NCI-H510A treated with DMSO at 0.1 percent for 48 hours (cell line): ENCODE results near the gene TPRA1.
"Not testable (repeated sequence)": the region's sequence is repeated elsewhere in the genome, so short reads cannot be mapped to it uniquely, and the experiment has no call there.

Experiments used
- DNase-seq: peaks from one replicate; lab custom pipeline; 2025; lab: John Stamatoyannopoulos, UW

The TPRA1 gene

GRCh38 chr3:127616836-127617605 lies 26.5 kb upstream of the TPRA1 start:
- DNase-seq = no peak

GRCh38 chr3:127615631-127616305 lies 25.2 kb upstream of the TPRA1 start:
- DNase-seq = no peak

DNA sequence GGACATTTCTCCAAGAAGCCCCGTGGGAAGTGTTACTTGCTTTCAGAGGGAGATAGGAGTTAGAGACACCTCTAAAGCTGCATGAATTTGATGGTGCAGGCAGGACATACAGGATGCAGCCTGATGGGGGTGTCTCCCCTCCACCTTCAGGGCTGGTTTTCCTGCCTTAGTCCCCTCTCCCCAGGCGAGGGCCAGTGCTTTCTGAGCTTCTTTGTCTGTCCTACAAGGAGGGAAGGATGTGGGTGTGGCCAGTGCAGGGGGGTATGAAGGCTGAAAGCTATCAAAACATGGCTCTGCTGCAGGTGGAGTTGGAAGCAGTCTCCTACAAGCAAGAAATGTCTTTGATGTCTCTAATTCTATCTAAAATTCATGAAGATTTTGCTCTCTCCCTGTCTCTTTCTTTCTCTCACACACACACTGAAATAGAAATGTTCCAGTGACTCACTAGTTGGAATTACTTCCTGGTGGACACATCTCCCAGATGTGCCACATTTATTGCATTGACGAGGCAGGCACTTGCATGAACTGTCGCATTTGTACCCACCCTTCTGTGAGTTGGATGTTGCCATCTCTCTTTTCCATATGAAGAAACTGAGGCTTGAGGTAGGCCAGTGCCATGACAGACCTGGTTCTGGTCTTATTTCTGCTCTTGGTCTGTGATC lies 24.5 kb upstream of the TPRA1 start:
- no peak for DNase-seq

GRCh38 chr3:127613406-127613805 lies 22.9 kb upstream of the TPRA1 start:
- DNase-seq = no peak

DNA sequence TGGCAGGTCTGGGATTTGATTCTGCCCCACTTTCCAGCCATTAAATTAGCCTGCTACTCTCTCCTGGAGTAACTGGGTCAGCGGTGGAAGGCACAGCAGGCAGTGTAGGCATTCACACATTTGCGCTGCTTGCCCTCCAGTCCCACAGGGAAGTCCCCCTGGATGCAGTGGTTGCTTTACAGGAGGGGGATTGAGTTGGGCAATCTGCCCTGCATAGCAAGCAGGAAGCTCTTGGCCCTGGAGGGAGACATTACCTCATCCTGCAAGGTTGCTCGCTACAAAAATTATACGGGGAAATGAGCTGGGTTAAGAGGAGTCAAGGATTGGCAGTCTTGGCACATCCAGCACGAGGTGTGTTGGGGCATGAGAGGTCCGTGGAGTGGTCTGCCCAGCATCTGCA lies 22.4 kb upstream of the TPRA1 start:
- no peak for DNase-seq

- no peak for DNase-seq
Measured at GRCh38 chr3:127611251-127611650, 20.7 kb upstream of the TPRA1 start.

GRCh38 chr3:127610105-127610504 lies 19.6 kb upstream of the TPRA1 start:
- DNase-seq = no peak

- no peak for DNase-seq
Measured at GRCh38 chr3:127608362-127608718, 17.8 kb upstream of the TPRA1 start.

DNA sequence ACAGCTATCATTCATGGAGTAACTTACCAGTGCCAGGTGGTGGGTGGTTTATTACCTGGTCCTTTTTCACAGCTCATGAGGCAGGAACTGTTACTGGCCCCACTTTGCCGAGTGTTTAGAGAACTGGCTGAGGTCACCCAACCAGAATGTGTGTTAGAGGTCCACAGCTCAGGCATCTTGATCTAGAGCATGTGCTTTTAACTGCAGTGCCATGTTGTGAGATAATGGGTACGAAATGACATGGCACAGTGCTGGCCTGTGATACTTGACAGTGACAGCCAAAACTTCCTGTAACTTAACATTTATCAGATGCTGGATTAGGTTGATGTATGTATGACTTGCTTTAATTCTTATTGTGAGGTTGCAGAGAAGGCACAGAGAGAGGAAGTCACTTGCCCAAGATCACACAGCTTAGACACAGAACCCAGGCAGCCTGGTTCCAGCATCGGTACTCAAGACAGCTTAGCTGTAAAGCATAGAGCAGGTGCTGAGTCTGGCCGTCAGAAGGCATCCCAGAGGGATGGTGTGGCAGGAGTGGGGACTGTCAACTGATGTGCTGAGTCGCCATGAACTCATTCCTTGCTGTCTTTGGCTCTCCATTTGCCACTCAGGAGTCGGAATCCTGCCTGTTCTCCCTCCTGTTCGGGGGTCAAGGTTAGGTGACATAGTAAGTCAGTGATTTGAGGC lies 17.3 kb upstream of the TPRA1 start:
- no peak for DNase-seq

GRCh38 chr3:127606981-127607595 lies 16.6 kb upstream of the TPRA1 start:
- DNase-seq = no peak

DNA sequence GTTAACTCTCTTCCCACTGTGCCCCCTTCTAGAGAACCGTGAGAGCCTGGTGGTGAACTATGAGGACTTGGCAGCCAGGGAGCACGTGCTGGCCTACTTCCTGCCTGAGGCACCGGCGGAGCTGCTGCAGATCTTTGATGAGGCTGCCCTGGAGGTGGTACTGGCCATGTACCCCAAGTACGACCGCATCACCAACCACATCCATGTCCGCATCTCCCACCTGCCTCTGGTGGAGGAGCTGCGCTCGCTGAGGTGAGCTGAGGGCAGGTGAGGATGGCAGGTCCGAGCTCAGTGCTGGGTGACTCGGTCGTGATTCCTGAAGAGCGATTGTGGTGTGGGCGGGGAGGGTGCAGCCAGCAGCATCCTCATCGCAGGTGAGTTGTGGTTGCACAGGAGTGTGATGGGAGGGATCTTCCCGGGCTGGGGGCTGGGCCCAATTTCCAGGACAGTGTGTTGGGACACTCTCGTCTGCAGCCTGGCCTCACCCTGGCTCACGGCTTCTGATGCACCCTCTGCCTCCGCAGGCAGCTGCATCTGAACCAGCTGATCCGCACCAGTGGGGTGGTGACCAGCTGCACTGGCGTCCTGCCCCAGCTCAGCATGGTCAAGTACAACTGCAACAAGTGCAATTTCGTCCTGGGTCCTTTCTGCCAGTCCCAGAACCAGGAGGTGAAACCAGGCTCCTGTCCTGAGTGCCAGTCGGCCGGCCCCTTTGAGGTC lies 15.7 kb upstream of the TPRA1 start:
- DNase-seq = no peak

- DNase-seq = not testable (repeated sequence)
Measured at GRCh38 chr3:127605547-127605946, 15.0 kb upstream of the TPRA1 start.

DNA sequence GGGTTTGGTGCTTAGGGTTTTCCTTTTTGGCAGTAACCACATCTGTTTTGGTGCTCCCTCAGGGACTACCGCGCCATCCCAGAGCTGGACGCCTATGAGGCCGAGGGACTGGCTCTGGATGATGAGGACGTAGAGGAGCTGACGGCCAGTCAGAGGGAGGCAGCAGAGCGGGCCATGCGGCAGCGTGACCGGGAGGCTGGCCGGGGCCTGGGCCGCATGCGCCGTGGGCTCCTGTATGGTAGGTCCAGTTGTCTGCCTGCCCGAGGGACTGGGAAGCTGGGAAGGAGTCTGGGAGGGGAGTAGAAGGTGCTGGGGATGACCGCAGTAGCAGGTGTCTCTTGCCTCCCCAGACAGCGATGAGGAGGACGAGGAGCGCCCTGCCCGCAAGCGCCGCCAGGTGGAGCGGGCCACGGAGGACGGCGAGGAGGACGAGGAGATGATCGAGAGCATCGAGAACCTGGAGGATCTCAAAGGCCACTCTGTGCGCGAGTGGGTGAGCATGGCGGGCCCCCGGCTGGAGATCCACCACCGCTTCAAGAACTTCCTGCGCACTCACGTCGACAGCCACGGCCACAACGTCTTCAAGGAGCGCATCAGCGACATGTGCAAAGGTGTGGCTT lies 14.1 kb upstream of the TPRA1 start:
- no peak for DNase-seq

- no peak for DNase-seq
Measured at GRCh38 chr3:127604035-127604434, 13.5 kb upstream of the TPRA1 start.

- no peak for DNase-seq
Measured at GRCh38 chr3:127600749-127601456, 10.4 kb upstream of the TPRA1 start.

GRCh38 chr3:127598841-127599570 lies 8.5 kb upstream of the TPRA1 start:
- DNase-seq = no peak

DNA sequence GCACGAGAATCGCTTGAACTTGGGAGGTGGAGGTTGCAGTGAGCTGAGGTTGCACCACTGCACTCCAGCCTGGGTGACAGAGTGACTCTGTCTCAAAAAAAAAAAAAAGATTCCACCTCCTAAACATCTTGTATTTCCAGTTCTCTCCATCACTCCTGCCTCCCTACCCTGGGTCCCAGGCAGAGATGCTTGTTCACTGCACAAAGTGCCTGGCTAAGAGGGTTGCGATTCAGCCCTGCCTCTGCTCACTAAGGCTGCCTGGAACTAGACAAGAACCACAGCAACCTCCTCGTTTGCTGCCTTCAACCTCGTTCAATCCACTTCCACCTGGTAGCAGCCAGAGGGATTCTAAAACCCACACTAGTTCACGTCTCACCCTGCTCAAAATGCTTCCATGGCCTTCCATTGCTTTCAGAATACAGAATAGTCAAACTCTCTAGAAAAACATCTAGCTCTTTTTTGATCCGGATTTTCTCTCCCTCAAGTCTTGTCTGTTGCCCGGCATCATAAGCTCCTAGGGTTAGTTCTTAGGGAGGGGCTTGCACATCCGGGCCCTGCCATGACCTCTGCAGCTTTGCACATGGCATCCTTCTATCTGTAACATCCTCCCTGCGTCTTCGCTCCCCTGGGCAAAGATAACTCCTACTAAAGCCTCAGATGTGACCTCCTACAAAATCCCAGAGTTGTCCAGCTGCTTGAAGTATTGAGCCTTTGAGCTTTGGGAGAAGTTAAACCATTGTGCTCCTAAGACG lies 6.7 kb upstream of the TPRA1 start:
- DNase-seq = no peak

- no peak for DNase-seq
Measured at GRCh38 chr3:127595303-127595702, 4.8 kb upstream of the TPRA1 start.

- no peak for DNase-seq
Measured at GRCh38 chr3:127593178-127593577, 2.6 kb upstream of the TPRA1 start.
